Endothelial cell of umbilical vein (primary cell): Measurements from ENCODE around the gene DAAM1. TPM values are rescaled to one million over a fixed set of nuclear protein-coding genes. Genes with fewer than 3 reads are reported as not detected.

Experiments used
- BruUV-seq: library from RNA; stranded (reverse); fragments of 400-500 nt; replicated peaks from 2 replicates; lab custom pipeline; 2021; lab: Mats Ljungman, UMichigan
- CTCF ChIA-PET: fragments of 300-600, 350-600 bp; sonication (Branson Sonifier 250); formaldehyde crosslinking; loops from one replicate; lab custom pipeline; 2021; ENCODE audit warnings: antibody characterized with exemption, inconsistent platforms; lab: Charles Lee
- POLR2A ChIA-PET: fragments of 300-600, 350-600 bp; sonication (Branson Sonifier 250); formaldehyde crosslinking; loops from one replicate; lab custom pipeline; 2021; ENCODE audit warnings: antibody characterized with exemption, inconsistent platforms; lab: Charles Lee
- DNase-seq: peaks from one replicate; pipeline ENCODE4 v3.0.0-alpha.2; 2011; ENCODE audit warnings: low read depth, low spot score
- FAIRE-seq: peaks from 2 replicates; lab custom pipeline; 2011; peaks lifted over from hg19 to GRCh38; lab: Jason Lieb, UNC
- H2AFZ ChIP-seq: 2 replicates; pipeline ENCODE4 v1.6.0; 2012; ENCODE audit warnings: low read depth, low read length, control low read depth, inconsistent platforms
- H3K27ac ChIP-seq: 2 replicates; pipeline ENCODE4 v1.5.1; 2011; ENCODE audit warnings: low read depth, mild to moderate bottlenecking, control low read depth, low read length, moderate library complexity; ENCODE audit not compliant: insufficient read depth
- H3K27me3 ChIP-seq, 2 experiments: 2 replicates each; pipeline versions ENCODE4 v1.6.0 to v1.6.1; 2011; ENCODE audit warnings: low read length in 2 of 2, mixed read lengths in 1 of 2; ENCODE audit not compliant: control insufficient read depth in 2 of 2, insufficient read depth in 2 of 2
- H3K36me3 ChIP-seq, 2 experiments: 2 replicates in 1 of 2; 3 replicates in 1 of 2; pipeline ENCODE4 v1.5.1; 2011; ENCODE audit warnings: low read length in 2 of 2, mild to moderate bottlenecking in 1 of 2, moderate library complexity in 1 of 2; ENCODE audit not compliant: control insufficient read depth in 2 of 2, insufficient read depth in 2 of 2; ENCODE audit errors: extremely low read depth in 1 of 2
- H3K4me1 ChIP-seq: 3 replicates; pipeline ENCODE4 v1.5.1; 2011; ENCODE audit warnings: mild to moderate bottlenecking, low read length; ENCODE audit not compliant: control insufficient read depth, insufficient read depth; ENCODE audit errors: extremely low read depth
- H3K4me2 ChIP-seq: 2 replicates; pipeline ENCODE4 v1.6.1; 2011; ENCODE audit warnings: low read length, control low read depth, mixed read lengths; ENCODE audit not compliant: insufficient read depth
- H3K4me3 ChIP-seq, 3 experiments: fragments of 200-600 bp in 1 of 3; sonication (generic), shearing (Covaris generic) in 1 of 3; replicated peaks in 1 of 3; 2 replicates each; pipeline ENCODE4 v1.5.1; 2011 to 2016; ENCODE audit warnings: control low read depth in 3 of 3, low read length in 3 of 3, mild to moderate bottlenecking in 2 of 3, inconsistent platforms in 1 of 3, low read depth in 1 of 3, moderate library complexity in 1 of 3; ENCODE audit not compliant: insufficient read depth in 1 of 3
- H3K79me2 ChIP-seq: 2 replicates; pipeline ENCODE4 v1.6.0; 2012; ENCODE audit warnings: low read length, inconsistent platforms; ENCODE audit not compliant: control insufficient read depth, insufficient read depth
- H3K9ac ChIP-seq: replicated peaks from 2 replicates; pipeline ENCODE3; 2011; ENCODE audit warnings: low read length, control low read depth; ENCODE audit not compliant: insufficient read depth; ENCODE audit errors: extremely low read depth
- H3K9me1 ChIP-seq: replicated peaks from 3 replicates; pipeline ENCODE4 v1.6.0; 2011; ENCODE audit warnings: mild to moderate bottlenecking, low read length; ENCODE audit not compliant: control insufficient read depth, insufficient read depth; ENCODE audit errors: extremely low read depth
- H3K9me3 ChIP-seq: replicated peaks from 2 replicates; pipeline ENCODE4 v1.5.1; 2012; ENCODE audit warnings: low read length, inconsistent platforms; ENCODE audit not compliant: control insufficient read depth, insufficient read depth
- H4K20me1 ChIP-seq: replicated peaks from 2 replicates; pipeline ENCODE3; 2011; ENCODE audit warnings: mild to moderate bottlenecking, low read length; ENCODE audit not compliant: control insufficient read depth, insufficient read depth; ENCODE audit errors: extremely low read depth
- EZH2 ChIP-seq: IDR thresholded peaks from 2 replicates; pipeline ENCODE4 v1.6.1; 2012; ENCODE audit warnings: borderline replicate concordance, low read depth, mild to moderate bottlenecking, moderate library complexity, low read length, inconsistent platforms; ENCODE audit not compliant: severe bottlenecking
- FOS ChIP-seq: IDR thresholded peaks from 2 replicates; pipeline ENCODE4 v1.6.1; 2011; ENCODE audit warnings: mild to moderate bottlenecking, low read length, moderate library complexity, borderline replicate concordance; ENCODE audit not compliant: insufficient read depth
- GATA2 ChIP-seq: IDR thresholded peaks from 2 replicates; pipeline ENCODE4 v1.7.0; 2011; ENCODE audit warnings: low read depth, mild to moderate bottlenecking, moderate library complexity, mixed read lengths, low read length; ENCODE audit not compliant: insufficient read length, insufficient read depth
- JUN ChIP-seq: IDR thresholded peaks from 2 replicates; pipeline ENCODE4 v1.6.1; 2011; ENCODE audit warnings: borderline replicate concordance, low read depth; ENCODE audit not compliant: insufficient read length, insufficient read depth
- MYC ChIP-seq: IDR thresholded peaks from one replicate; pipeline ENCODE4 v1.6.1; 2011; ENCODE audit warnings: mild to moderate bottlenecking, low read depth, low read length
- POLR2A ChIP-seq: IDR thresholded peaks from 2 replicates; pipeline ENCODE4 v1.6.1; 2012; ENCODE audit warnings: low read depth, mild to moderate bottlenecking, control low read depth, low read length
- POLR2AphosphoS5 ChIP-seq: IDR thresholded peaks from 2 replicates; pipeline ENCODE4 v1.6.1; 2012; ENCODE audit warnings: low read depth, mild to moderate bottlenecking, control low read depth, low read length, moderate library complexity; ENCODE audit not compliant: insufficient read depth
- dilution Hi-C: fragments of 300-500 bp; cut with MboI; formaldehyde crosslinking; loops from one replicate; pipeline ENCODE4 v1.15.0; 2019; ENCODE audit warnings: low sequenced_read_pairs; ENCODE audit not compliant: extremely low pct_ligation_motif_present
- intact Hi-C: fragments of 100-400 bp; cut with micrococcal nuclease; formaldehyde crosslinking; loops from one replicate; pipeline ENCODE4 v1.10.0; 2022
- polyA plus RNA-seq, 4 experiments: library from polyadenylated mRNA; depleted of rRNA in 3 of 4; stranded (reverse) in 3 of 4; unstranded in 1 of 4; fragments of >200 nt; gene quantifications; 2 replicates each; pipeline versions ENCODE4 v1.2.1 to v1.2.3, GENCODE V29; 2011 to 2012; ENCODE audit warnings: missing spikeins in 1 of 4
- total RNA-seq: library from RNA; stranded (reverse); gene quantifications from 2 replicates; pipeline ENCODE4 v1.2.3, GENCODE V29; 2021
- TF ChIP-seq, protein P1 (sequence below), 2 donors: IDR thresholded peaks; 1 replicate in 1 of 2; 2 replicates in 1 of 2; pipeline ENCODE4 v1.5.1; 2011; ENCODE audit warnings: low read length in 2 of 2, mild to moderate bottlenecking in 2 of 2, moderate library complexity in 2 of 2, control low read depth in 1 of 2, inconsistent platforms in 1 of 2, low read depth in 1 of 2; ENCODE audit not compliant: insufficient read depth in 1 of 2; ENCODE audit errors: extremely low read depth in 1 of 2
- TF ChIP-seq, protein P2 (sequence below): IDR thresholded peaks from 2 replicates; pipeline ENCODE4 v1.6.1; 2011; ENCODE audit not compliant: insufficient read depth, insufficient read length

The DAAM1 gene
- total and polyA plus RNA-seq, 2 donors (not counting 3 experiments of a cell fraction or from before 2014, with no cell fraction given): 10.2 to 25.3 TPM

DNA sequence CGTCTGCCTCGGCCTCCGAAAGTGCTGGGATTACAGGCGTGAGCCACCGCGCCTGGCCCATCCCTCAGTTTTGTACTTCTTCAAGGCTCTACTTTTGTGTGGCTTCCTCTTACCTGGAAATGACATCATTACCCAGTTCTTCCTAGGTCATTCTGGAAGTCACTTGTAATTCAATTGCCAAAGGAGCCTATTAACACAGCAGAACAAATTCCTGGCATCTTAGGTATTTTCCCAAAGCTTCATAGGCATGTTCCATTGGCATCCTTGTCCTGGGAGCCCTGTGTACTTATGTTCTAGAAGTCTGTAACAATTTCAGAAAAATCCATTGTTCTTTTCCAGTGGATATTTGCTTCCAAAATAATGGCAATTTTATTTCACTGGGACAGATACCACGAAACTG is 60.6 kb downstream of the DAAM1 start:
- intact Hi-C loops: no loop called here

More for the DNA sequence above, 60.6 kb downstream of the DAAM1 start:
- Histone ChIP-seq H4K20me1 (no peaks in the 10 kb centered on the region), H3K9me3 (no peaks in the 10 kb centered on the region), H2AFZ (no peak overlapping the region), H3K4me3 (no peak overlapping the region), H3K4me2 (no peak overlapping the region), H3K27me3 (no peaks in the 10 kb centered on the region), H3K36me3 (no peaks in the 10 kb centered on the region), H3K9me1 (no peaks in the 10 kb centered on the region), H3K79me2 (peaks cover 9% of the 10 kb centered on the region), H3K27ac (no peak overlapping the region), H3K4me1 (peaks cover 21% of the 10 kb centered on the region), H3K9ac (no peak overlapping the region)
- ChIA-PET POLR2A (no interaction called here), CTCF (interaction anchor here (0.9 kb wide), 1 partner anchor 59 kb away, joined by 3 read pairs; no protein-coding TSS in a partner anchor)
- FAIRE-seq (no peak), DNase-seq (no peak)
- dilution Hi-C loops: no loop called here
- BruUV-seq: no TSS peak
- TF ChIP-seq POLR2AphosphoS5: no peak
- no peak for TF ChIP-seq EZH2
- TF ChIP-seq, protein P1, sequence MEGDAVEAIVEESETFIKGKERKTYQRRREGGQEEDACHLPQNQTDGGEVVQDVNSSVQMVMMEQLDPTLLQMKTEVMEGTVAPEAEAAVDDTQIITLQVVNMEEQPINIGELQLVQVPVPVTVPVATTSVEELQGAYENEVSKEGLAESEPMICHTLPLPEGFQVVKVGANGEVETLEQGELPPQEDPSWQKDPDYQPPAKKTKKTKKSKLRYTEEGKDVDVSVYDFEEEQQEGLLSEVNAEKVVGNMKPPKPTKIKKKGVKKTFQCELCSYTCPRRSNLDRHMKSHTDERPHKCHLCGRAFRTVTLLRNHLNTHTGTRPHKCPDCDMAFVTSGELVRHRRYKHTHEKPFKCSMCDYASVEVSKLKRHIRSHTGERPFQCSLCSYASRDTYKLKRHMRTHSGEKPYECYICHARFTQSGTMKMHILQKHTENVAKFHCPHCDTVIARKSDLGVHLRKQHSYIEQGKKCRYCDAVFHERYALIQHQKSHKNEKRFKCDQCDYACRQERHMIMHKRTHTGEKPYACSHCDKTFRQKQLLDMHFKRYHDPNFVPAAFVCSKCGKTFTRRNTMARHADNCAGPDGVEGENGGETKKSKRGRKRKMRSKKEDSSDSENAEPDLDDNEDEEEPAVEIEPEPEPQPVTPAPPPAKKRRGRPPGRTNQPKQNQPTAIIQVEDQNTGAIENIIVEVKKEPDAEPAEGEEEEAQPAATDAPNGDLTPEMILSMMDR (IDR thresholded peaks at IDR 0.05; ENCODE audit: extremely low read depth in 1 of 2, insufficient read depth in 1 of 2, low read depth in 1 of 2, low read length in 2 of 2): no peak
- TF ChIP-seq, protein P2, sequence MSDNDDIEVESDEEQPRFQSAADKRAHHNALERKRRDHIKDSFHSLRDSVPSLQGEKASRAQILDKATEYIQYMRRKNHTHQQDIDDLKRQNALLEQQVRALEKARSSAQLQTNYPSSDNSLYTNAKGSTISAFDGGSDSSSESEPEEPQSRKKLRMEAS: no peak
- TF ChIP-seq FOS: no peak
- TF ChIP-seq JUN: no peak
- TF ChIP-seq MYC: no peak
- TF ChIP-seq POLR2A: no peak
- no peak for TF ChIP-seq GATA2
